Stimulated activated CD8-positive, alpha-beta memory T cell treated with anti-CD3 and anti-CD28 coated beads, Interleukin-4, amount 100 ng/mL, for 24 hours (primary cell): ENCODE data around the gene RXFP3.

Source experiments
- DNase-seq: peaks from one replicate; pipeline ENCODE4 v3.0.0-alpha.2; 2020; ENCODE audit warnings: low read depth

Gene RXFP3

GRCh38 chr5:33980030-33980429, 43.8 kb downstream of the RXFP3 start:
- DNase-seq, result no peak

GRCh38 chr5:33981408-33982162, 45.4 kb downstream of the RXFP3 start:
- DNase-seq, result no peak

GRCh38 chr5:33984178-33984577, 48.0 kb downstream of the RXFP3 start:
- DNase-seq, result no peak

GRCh38 chr5:33984671-33985124, 48.5 kb downstream of the RXFP3 start, which contains the start of gene SLC45A2:
Gene SLC45A2, minus strand, starts transcription at chr5:33984693. Its CDS starts 110 bp downstream, at chr5:33984583.
- DNase-seq, result no peak

- no peak for DNase-seq
Measured at GRCh38 chr5:33985447-33985846, 49.3 kb downstream of the RXFP3 start.
